Raji (cell line): ENCODE data around the gene CD9.

Experiments
- POLR2A ChIP-seq: IDR thresholded peaks from 2 replicates; pipeline ENCODE4 v1.6.1; 2011; ENCODE audit warnings: low read depth, low read length, control low read depth; ENCODE audit not compliant: insufficient read depth

CD9 gene

GRCh38 chr12:6226002-6226678, 25.9 kb downstream of the CD9 start:
- no peak for TF ChIP-seq POLR2A

GRCh38 chr12:6226679-6227051, 26.5 kb downstream of the CD9 start:
- TF ChIP-seq POLR2A = no peak

DNA sequence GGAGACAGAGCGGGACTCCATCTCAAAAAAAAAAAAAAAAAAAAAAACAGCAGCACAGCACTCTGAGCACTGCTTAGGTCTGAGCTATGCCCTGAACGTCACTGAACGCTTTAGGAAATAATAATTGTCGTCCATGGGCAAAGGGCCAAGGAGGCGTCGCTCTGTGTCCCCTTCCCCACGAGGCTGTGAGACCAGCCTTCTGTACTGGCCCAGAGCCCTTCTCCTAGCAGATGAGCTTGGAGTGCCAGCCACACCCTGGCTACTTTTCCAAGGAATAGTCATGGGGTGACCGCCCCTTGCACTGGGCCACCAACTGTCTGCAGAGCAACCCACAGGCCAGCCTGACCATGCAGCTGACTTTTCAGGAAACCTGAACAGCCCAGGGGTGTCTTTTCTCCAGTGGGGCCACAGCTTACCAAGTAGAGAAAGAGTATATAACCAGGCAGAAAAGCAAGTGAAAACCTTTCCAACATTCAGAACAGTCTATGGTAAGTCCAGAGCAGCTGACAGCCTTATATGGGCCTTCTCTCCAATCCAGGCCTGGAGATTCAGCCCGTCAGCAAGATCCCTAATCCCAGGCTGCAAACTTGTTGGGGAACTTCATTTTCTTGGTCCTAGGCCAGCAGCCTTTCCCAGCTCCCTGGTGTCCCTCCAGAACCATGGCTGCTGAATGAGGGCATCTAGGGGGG, 28.5 kb downstream of the CD9 start:
- TF ChIP-seq POLR2A = no peak

- TF ChIP-seq POLR2A = no peak
Observed at GRCh38 chr12:6229224-6230218, 29.3 kb downstream of the CD9 start.

GRCh38 chr12:6230321-6231110, 30.3 kb downstream of the CD9 start:
- TF ChIP-seq POLR2A = peak; percentile 49; the same call in 1 of the 2 replicates

GRCh38 chr12:6231359-6232268, 31.4 kb downstream of the CD9 start:
- TF ChIP-seq POLR2A = no peak

DNA sequence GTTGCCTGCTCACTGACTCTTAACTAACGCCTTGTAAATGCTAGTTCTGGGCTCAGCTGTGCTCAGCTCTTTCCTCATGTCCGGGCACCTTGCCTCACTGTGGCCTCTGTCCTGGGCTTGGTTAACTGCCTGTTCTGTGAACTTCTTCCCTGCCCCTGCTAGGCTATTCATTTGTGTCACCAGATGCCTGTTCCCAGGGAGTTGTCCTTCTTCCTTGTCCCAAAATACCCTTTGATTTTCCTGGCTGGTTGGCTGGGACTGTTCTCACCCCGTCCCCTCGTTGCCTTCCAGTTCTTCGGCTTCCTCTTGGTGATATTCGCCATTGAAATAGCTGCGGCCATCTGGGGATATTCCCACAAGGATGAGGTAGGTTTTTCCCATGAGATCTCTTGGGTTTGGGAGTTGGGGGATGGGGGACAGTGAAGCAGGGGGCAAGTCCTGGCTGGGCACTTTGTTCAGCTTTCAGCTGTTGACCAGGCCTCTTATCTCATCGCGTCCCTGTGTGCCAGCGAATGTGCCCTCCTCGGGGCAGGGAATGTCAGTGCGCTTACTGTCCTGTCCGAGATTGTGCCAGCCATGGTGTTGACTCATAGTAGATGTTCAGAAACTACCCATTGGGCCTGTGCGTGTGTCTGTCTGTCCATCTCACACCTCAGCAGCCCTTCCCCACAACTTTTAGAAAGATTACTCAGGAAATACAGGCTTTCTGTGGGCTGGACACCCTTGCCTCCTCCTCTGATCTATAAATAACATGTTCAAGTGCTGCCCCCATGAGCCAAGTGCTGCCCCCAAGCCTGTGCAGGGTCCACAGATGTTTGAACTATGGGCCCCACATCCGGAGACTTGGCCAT, 33.1 kb downstream of the CD9 start:
- TF ChIP-seq POLR2A = no peak

GRCh38 chr12:6234214-6234613, 34.0 kb downstream of the CD9 start:
- TF ChIP-seq POLR2A = no peak

- no peak for TF ChIP-seq POLR2A
Observed at GRCh38 chr12:6234906-6235305, 34.7 kb downstream of the CD9 start.

- no peak for TF ChIP-seq POLR2A
Observed at GRCh38 chr12:6235499-6235898, 35.3 kb downstream of the CD9 start.

DNA sequence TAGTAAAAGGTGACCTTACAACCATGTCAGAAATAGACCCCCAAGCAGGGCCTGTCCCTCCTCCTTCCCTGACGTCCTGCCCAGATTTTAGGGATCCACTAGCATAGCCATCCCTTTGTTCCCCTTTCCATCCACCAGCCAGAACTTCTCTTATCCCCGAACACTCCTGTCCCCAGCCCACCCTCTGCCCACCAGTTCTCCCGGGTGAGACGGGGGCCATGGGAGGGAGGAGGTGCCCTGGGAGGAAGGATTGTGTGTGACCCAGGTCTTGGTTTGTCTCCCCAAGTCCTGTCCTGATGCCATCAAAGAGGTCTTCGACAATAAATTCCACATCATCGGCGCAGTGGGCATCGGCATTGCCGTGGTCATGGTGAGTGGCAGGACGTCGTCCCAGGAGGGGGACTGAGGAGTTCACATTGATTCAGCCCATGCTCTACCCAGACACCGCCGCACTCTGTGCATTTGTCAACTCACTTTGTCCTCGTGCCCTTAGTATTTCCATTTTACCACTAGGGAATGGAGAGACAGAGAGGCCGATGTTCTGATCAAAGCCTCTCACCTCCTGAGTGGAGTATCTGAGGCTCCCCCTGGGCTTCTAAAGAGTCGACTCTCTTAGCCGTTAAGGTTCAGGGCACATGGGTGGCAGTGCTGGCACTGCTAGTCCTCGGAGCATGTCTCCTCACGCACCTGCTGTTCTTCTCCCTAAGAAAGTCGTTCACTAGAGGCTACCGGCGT, 35.9 kb downstream of the CD9 start:
- TF ChIP-seq POLR2A = no peak

- TF ChIP-seq POLR2A = no peak
Observed at GRCh38 chr12:6236641-6236940, 36.4 kb downstream of the CD9 start.
